A204.1 (cell line): ENCODE results near the gene IAPP.
"Not testable (repeated sequence)": the region's sequence is repeated elsewhere in the genome, so short reads cannot be mapped to it uniquely, and the experiment has no call there.

Experiments used
- FAIRE-seq: peaks from 2 replicates; lab custom pipeline; 2012; peaks lifted over from hg19 to GRCh38; lab: Jason Lieb, UNC

IAPP gene

DNA sequence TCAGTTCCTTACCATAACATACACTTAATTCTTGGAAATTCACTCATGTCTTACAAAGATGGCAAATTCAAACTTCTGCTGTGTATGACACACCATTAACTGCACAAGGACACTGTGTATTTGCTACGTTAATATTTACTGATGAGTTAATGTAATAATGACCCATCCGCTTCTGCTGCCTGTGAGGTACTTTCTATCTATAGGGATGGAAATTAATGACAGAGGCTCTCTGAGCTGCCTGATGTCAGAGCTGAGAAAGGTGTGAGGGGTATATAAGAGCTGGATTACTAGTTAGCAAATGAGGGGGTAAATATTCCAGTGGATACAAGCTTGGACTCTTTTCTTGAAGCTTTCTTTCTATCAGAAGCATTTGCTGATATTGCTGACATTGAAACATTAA lies at the start of gene IAPP:
Gene IAPP (plus strand): TSS at position 301 of the 400 bp plus-strand sequence. CDS start 450 bp downstream, outside the sequence.
- FAIRE-seq: no peak

DNA sequence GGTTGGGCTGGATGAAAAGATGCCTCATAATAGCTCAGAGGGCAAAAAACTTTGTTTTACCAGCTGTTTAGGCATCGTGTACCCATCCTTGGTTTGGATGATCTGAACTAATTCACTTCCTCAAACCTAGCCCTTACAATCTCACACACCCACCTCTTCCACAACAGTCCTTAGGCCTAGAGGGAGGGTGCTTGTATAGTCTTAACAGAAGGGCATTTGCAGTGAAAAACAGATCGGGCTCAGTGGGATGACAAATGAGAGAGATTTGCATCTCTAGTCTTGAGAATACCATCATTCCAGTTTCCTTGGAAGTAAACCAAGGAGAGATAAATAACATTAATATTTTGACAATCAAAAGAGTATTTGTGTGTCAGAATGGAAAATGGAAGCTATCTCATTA lies 49.0 kb upstream of the IAPP start:
- FAIRE-seq: no peak

DNA sequence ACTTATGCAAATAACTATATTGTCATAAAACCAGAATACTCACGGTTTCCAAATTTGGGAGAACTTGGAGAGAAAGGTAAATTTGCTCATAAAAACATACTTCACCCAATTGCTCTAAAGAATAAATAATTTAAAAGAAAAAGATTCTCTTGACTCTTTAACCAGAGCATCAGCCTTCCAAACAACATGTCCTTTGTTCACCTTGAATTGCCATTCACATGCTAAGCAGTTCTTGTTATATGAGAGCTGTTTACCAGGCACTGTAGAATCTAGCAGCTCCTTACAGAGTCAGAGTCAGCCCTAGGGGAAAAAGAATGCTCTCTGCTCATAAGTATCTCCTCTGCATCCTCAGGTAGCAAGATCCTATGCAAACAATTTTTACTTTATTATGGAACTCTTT lies 48.2 kb upstream of the IAPP start:
- no peak for FAIRE-seq

DNA sequence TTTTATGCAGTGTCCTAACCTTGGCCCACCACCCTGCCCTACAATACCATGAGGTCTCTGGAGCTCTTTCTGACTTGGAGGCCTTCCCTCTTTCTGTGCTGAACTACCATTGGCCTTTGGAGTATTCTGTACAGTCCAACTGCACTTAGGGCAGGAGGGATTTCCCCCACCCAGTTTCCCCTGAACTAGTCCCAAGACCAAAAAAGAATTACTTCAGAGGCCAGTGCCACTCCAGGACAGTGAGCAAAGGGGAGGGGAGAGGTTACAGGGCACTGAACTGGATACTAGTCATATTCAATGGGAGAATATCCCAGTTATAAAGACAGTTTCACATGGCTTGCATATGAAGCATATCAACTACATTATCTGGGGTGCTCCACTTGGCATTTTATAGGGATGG lies 44.1 kb upstream of the IAPP start:
- FAIRE-seq: no peak

DNA sequence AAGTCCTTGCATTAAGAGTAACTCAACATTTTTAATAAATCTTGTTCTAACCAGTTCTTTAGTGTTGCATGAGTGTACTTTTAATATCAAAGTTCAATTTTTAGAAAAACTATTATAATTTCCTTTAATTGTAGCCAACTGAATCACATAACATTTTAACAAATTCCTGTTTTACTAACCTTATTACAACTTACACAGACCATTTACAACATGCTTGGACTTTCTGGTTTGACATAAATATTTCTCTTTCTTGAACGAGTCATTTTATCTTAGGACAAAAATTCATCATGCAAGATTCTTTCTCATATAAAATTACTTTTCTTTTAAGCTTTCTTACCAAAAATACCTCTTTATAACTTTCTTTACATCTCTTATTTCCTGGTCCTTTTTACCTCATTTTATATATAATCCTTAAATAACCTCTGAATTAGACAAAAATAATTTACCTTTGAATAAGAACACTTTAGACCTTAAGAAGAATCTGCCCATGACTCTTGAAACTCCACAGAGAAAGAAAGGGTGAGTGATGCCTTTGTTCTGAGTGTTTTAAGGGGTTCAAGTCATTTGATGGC lies 41.9 kb upstream of the IAPP start:
- FAIRE-seq: peak; percentile 34

DNA sequence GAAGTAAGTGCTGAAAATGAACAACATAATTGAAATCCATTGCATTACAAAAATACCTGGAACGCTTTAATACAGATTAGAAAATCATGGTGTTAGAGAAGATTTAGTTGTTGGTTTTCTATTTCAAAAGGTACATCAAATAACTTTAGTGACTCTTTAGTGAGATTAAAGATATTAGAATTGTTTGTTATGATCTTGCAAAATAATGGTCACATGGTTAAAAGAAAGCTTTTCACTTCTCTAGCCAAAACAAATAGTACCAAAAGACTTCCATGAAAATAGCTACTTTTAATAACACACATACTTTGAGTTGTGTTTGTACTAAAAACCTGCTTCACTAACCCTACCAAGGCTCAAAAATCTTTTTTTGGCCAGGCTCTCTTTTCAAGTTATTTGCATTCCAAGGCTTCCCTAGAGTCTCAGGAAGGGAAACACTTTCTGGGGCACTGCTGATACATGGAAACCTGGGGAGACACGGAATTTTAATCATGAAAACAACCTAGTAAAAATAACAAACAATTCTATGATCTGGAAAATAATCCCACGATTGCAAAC lies 37.9 kb upstream of the IAPP start, which contains the start of gene SLCO1A2:
Gene SLCO1A2 (minus strand): TSS at position 147 of the 555 bp plus-strand sequence. CDS start 270 bp downstream, outside the sequence.
- no peak for FAIRE-seq

DNA sequence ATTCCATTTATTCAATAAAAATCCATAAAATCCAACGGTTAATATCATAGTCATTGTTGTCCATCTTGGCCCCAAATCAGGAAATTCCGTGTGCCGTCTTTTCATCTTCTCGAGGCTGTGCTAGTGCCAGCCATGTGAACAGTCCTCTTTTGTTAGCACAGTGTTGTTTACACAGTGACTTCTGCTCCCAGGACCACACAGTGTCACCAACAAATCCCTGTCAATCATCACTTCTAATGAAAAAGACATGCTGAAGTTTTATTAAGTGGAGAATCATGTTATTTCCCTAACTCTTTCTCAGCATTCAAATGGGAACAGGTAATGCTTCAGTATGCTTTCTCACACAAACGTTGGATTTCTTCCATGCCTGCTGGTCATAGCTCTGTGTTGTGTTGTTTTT lies 36.0 kb upstream of the IAPP start:
- no peak for FAIRE-seq

DNA sequence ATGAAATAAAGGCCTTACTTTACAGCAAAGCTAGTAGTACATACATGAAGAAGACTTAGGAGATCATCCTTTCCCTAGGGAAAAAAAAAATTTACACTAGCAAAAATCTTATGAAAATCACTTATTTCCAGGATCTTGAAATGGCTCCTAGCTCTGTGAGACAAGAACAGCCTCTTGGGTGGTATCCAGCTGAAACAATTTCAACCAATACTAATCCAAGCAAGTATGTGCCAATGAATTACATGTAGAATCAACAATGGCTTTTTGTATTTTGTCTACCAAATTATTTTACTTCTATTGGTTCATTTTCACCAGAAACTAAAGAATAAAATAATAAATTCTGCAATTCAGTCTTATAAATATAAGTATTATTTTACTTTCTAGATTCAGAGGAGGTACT lies 35.2 kb upstream of the IAPP start:
- FAIRE-seq: no peak

DNA sequence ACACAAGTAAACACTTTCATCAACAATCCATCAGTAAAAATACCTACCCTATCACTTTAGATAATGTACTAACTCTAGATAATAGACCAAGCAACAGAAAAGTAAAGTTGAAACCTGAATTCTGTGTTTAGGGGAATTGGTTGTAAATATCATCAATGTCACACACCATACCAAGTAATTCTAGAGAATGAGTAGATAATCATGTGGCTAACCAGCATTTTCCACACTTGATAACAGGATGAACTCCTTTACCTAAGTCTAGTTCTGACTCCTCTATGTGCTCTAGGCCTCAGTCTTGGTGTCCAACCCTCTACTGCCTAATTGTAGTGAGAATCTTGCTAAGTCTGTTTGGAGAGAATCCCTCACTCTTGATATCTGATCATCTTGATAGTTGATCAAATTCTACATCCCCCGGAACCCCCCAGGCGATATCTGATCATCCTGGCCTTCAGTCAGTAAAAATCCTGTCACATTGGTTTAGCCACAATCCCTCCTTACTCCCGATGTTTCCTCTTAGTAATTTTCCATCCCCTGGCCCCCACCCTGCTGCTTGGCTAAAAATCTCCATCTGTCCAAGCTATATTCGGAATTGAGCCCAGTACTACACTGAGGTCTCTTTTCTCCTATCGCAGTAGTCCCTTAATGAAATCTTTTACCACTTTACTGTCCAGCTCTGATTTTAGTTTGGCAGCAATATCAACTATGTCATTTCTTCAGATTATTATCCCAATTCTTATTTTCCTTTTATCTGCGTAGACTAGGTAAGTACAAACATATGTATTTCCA lies 34.5 kb upstream of the IAPP start:
- FAIRE-seq: no peak

DNA sequence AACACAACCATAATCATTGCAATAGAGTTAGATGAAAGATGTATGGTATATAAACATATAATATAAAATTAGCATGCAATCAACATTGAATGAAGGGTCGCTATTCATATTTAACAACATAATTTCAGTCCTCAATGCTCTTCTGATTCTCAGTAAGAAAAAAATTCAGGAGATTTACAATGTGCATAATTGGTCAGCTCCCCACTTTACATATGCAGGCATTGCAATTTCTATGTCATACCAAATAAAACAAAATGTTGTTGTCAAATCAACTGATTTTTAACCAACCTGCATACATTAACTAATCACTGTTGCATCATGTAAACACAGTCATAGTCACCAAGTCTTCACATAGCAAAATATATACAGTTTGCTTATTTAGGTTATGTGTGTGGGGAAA lies 32.8 kb upstream of the IAPP start:
- FAIRE-seq: no peak

DNA sequence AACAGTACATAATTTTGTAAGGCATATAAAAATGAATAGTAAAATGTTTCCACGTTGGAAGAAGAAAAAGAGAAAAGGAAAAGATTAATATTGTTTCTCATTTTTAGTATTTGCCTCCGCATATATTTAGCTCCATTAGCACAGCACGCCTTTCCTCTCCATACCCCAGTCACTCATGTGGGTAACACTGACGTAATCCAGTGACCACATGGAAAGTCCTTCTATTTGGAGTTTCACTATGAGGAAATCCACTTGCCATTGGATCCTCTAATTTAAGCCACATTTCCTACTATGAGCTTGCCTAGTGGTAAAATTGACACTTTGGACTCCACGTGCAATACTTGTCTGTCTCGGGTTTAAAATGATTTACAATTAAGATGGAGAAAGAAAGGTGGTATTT lies 32.3 kb upstream of the IAPP start:
- FAIRE-seq: no peak

DNA sequence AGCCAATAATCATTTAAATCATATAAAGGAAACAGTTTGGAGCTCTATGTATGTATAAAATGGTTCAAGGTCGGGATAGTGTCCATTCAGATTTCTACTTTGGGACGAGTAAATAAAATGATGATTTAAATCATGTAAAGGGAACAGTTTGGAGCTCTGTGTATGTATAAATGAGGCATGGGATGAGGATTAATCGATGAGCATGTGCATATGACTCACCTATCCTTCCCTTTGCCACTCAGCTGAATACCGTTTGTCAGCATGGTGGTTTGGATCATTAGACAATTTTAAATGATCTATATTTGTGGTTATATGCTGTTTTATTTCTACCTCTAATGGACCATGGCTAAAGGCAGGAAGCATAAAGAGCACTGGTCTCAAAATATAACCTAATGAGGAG lies 30.9 kb upstream of the IAPP start:
- FAIRE-seq: no peak

DNA sequence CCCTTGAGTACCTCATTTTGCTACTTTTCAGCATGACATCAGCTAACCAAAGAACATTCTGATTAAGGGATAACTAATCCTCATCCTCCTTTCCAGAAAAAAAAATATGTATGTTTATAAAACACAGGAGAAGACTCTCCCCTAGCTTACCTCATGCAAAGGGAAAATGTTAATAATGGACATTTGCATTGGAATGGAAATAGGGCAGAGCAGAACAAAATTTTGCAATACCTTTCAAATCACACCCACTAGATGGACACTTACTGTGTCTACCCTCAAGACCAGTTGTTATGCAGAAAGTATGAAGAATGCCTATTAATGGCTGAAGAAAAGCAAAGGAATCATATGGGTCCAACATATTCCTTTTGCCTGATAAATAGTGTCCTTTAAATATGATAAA lies 29.1 kb upstream of the IAPP start:
- no peak for FAIRE-seq

DNA sequence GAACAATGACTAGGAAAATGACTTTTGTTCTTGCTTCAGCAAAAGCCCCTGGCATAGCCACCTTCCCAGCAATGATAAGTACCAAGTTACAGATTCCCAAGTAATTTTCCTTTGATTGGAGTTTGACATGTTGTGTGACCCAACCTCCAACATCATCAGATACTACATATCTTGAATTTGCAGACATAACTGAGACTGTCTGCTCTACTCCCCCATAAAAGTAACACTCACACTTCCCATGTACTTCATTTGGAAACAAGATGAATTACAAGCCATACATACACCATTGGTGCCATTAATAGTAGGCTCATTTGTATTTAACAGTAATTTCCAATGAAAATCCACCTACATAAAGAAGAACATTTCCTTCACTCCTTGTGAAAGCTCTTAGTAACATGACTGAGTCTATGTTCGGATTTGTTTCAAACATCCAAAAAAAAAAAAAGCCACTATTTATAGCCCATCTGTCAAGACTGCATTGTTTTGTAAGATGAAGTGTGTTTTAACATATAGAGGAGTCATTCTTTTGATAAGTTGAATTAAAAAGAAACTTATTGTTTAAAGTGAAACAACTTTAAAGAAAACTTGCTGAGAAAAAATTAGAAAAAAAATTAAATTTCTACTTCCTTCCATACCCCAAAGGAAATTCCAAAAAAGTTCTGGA lies 26.0 kb upstream of the IAPP start:
- no peak for FAIRE-seq

DNA sequence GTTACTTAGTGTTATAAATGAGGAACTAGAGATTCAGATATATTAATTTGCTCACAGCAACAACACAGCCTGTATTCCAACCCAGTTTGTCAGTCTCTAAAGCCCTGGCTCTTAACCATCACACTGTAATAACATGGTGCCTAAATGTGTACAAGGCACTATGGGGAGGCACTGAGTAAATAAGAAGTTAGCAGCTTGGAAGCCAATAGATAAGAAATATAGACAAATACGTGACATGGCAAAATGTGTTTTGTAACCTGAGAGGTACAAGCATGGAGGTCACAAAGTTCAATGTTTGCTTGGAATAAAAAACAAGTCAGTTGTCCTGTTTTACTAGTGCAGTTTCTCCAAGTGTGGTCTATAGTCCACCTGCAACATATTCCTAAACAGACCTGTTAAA lies 21.7 kb upstream of the IAPP start:
- no peak for FAIRE-seq

DNA sequence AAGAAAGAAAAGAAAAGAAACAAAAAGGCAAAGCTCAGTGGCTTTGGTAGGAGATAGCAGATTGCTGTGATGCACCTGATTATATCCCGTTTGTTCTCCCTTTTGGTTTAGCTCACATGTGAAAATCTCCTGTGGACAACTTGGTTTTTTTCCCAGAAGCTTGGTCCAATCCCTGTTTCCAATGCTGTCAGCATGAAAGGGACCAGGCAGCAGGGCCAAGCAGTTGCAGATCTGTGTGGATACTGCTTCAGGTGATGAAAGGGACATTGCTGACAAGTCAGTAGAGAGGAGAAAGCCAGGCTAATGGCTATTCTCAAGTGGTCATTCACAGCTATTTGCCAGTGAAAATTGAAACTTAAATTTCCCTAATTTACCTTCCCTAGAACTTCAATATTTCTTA lies 19.2 kb upstream of the IAPP start:
- FAIRE-seq: no peak

DNA sequence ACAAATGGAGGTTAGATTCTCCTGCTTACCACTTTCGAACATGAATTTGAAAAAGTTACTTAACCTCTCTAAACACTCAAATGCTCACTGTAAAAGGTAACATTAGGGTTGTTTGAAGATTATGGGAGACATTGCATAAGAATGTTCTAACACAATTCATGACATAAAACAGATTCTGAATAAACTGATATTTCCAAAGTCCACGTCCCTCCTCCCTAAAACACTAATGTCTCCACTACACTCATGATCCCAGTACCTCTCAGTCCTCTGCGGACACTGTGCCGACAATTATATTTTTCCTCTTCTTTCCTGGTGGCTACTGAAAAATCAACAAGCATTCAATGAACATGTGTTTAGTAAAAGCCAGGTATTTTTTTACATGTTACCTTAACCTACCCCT lies 18.8 kb upstream of the IAPP start:
- no peak for FAIRE-seq

DNA sequence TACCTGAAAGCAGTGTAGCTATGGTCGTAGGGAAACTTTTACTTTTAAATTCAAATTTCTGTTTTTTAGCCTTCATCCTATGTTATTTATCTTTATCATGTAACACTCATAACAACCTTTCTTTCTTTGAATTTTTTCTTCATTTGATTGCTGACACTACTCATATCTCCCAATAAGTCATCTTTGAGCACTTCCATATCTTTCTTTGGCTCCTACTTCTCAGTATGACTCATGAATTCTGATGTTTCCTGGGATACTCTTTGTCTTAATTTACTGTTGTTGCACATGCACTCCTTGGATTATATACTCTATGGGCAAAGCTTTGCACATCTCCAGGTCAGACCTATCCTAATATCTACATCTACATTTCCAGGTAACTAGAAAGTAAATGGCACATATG lies 18.1 kb upstream of the IAPP start:
- FAIRE-seq: no peak

DNA sequence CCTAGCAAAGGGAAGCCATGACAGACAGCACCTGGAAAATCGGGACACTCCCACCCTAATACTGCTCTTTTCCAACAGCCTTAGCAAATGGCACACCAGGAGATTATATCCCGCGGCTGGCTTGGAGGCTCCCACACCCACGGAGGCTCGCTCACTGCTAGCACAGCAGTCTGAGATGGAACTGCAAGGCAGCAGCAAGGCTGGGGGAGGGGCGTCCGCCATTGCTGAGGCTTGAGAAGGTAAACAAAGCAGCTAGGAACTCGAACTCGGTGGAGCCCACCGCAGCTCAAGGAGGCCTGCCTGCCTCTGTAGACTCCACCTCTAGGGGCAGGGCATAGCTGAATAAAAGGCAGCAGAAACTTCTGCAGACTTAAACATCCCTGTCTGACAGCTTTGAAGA lies 12.1 kb upstream of the IAPP start:
- not testable (repeated sequence) for FAIRE-seq

DNA sequence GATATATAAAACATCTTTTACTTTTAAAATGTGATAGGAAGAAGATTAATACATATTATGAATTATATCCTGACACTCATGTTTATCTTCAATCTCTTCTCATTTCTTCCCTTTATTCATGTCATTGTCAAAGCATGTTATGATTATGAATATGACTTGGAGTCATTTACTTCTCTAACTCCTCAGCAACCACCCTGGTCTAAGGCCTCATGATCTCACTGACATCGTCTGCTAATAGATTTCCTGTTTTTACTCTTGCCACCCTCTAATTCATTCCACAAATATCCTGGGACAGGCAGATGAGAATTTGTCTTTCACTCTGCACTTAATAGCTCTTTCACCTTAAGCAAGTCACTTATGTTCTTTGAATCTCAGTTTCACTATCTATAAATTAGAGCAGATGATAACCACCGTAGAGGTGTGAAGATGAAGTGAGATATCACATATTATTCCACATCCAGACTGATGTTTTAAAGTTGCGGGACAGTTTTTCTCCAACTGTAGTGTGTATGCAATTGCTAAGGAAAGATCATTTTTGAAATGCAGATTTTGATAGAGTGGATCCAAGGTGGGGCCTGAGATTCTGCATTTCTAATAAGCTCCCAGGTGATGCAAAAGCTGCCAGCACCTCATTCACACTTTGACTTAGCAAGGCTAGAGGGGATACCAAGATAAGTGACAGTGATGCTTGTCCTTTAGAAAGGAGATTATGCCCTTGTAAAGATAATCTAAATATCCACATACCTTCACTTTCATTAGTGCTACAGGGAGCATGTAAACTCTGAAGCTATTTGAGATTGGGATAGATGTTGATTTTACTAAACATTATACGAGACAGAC lies 3.3 kb upstream of the IAPP start:
- FAIRE-seq: no peak

DNA sequence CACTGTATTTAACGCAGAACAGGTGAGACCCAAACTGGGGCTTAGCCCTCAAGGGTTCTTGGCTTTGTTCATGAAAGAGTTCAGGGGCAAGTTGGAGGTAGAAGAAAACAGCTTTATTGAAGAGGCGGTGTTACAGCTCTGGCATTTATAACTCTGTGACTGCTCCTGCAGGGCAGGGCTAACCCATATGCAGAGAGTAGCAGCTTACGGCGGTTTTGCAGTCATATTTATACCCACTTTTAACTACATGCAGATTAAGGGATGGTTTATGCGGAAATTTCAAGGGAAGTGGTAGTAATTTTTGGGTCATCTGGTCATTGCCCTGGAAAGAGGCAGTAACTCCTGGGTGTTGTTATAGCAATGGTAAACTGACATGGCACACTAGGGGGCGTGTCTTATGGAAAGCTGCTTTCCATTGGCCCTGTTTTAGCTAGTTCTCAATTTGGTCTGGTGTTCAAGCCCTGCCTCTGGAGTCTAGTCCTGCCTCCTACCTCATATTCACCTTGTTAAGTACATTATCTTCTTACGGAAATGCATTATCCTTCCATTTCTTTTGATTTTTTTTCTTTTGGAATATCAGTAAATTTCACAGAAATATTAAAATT lies 1.8 kb upstream of the IAPP start:
- FAIRE-seq: no peak

DNA sequence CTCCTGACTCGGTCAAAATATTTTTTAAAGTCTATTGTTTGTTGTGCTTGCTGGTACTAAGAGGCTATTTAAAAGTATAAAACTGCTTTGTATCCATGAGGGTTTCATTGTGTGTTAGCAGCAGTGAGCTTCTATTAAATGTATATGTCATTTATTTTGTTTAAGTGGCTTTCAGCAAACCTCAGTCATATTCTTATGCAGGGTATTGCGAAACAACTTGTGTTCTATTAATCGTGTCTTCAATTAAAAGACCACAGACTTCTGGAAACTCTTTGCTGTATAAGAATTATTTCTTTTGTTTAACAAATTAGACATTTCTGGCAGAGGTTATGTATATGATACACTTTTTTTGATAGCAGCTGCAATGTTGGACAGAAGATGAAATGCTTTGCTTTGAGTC lies 6.5 kb downstream of the IAPP start:
- FAIRE-seq: no peak
